Activated CD4-positive, alpha-beta memory T cell treated with anti-CD3 and anti-CD28 coated beads, Interleukin-2, amount 10 ng/mL, durations not matched to agents 7 days and 5 days (primary cell): ENCODE results near the gene AZGP1. TPM values are rescaled to one million over a fixed set of nuclear protein-coding genes. Genes with fewer than 3 reads are reported as not detected.

Experiments used
- CTCF ChIA-PET: fragments of 350-600 bp; sonication (Branson Sonifier 250); formaldehyde crosslinking; loops from one replicate; lab custom pipeline; 2021; ENCODE audit warnings: antibody characterized with exemption, inconsistent platforms; lab: Charles Lee
- POLR2A ChIA-PET: fragments of 350-600 bp; sonication (Branson Sonifier 250); formaldehyde crosslinking; loops from one replicate; lab custom pipeline; 2021; ENCODE audit warnings: antibody characterized with exemption; lab: Charles Lee
- DNase-seq: peaks from one replicate; pipeline ENCODE4 v3.0.0-alpha.2; 2020
- H3K27ac Mint-ChIP-seq: one replicate; pipeline ENCODE4 v1.8.0; 2021; ENCODE audit warnings: mild to moderate bottlenecking, mixed read lengths
- H3K27me3 Mint-ChIP-seq: one replicate; pipeline ENCODE4 v1.8.0; 2021; ENCODE audit warnings: mixed read lengths
- H3K36me3 Mint-ChIP-seq: one replicate; pipeline ENCODE4 v1.8.0; 2021; ENCODE audit warnings: low read depth, mixed read lengths
- H3K4me1 Mint-ChIP-seq: one replicate; pipeline ENCODE4 v1.8.0; 2021; ENCODE audit warnings: mixed read lengths
- H3K4me3 Mint-ChIP-seq: one replicate; pipeline ENCODE4 v1.8.0; 2021; ENCODE audit warnings: mild to moderate bottlenecking, mixed read lengths
- H3K9me3 Mint-ChIP-seq: one replicate; pipeline ENCODE4 v1.8.0; 2021; ENCODE audit warnings: mixed read lengths
- total RNA-seq, 2 experiments: library from RNA; stranded (reverse); gene quantifications; one replicate each; pipeline ENCODE4 v1.2.3, GENCODE V29; 2021

AZGP1 gene
- not detected for total RNA-seq

DNA sequence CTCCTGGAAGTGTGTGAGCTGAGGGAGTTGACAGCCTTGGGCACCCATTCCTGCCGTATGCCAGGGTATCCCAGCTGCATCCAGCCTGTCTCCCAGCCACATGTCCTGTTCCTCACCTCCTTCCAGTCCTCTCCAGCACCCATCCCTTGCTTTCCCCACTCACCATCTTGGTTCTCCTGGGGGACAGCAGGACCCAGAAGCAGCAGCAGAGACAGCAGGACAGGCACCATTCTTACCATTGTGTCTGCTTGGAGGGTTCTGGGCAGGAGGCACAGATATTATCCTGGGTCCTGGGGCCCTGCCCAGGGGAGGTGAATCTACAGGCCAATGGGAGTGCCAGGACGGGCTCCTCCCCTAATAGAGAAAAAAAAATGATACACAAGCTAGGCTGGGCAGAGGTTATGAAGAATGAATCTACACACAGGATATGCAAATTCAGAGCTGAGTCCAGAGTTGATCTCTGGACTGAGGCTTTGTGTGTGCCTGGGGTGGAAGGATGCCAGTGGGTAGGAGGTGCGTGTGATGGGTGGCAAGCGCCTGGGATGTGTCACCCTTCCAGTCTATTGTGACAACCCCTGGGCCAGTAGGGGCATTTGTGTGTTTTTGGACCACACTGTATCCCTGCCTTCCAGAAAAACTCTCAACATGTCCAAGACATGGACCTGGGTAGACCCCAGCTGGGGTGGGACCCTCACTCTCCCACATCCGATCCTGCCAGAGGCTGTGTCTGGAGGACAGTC is at the start of gene AZGP1:
AZGP1 (minus strand) TSS at position 250 of the 740 bp plus-strand sequence; CDS start at position 239, 11 bp downstream.
- ChIA-PET POLR2A (interaction anchor here (0.6 kb wide), 1 partner anchor 470 kb away, joined by 4 read pairs; no protein-coding TSS in a partner anchor), CTCF (interaction anchor here (0.6 to 1.0 kb wide), 3 partner anchors 14 to 1314 kb away, joined by 3 to 6 read pairs (median 4); no protein-coding TSS in a partner anchor)
- H3K4me1 Mint-ChIP-seq: no peaks in the 10 kb centered on the region

GRCh38 chr7:100024020-100024619 is 48.3 kb upstream of the AZGP1 start:
- Mint-ChIP-seq H3K4me1 (peaks cover 29% of the 10 kb centered on the region), H3K27me3 (no peaks in the 10 kb centered on the region), H3K9me3 (no peaks in the 10 kb centered on the region), H3K27ac (no peak overlapping the region), H3K4me3 (no peak overlapping the region), H3K36me3 (peaks cover 61% of the 10 kb centered on the region)
- CTCF ChIA-PET: no interaction called here
- POLR2A ChIA-PET: interaction anchor here (1.3 kb wide), 1 partner anchor 8 kb away, joined by 11 read pairs; the partner anchor contains the start of gene ZKSCAN1
- DNase-seq: no peak

More for the DNA sequence above, at the start of gene AZGP1:
- peaks cover 16% of the 10 kb centered on the region for H3K27me3 Mint-ChIP-seq
- no peak within 1 kb of the TSS for H3K4me3 Mint-ChIP-seq
- no peak within 1 kb of the TSS for H3K27ac Mint-ChIP-seq
- H3K9me3 Mint-ChIP-seq: no peaks in the 10 kb centered on the region
- no peaks in the 10 kb centered on the region for H3K36me3 Mint-ChIP-seq
- DNase-seq: no peak

DNA sequence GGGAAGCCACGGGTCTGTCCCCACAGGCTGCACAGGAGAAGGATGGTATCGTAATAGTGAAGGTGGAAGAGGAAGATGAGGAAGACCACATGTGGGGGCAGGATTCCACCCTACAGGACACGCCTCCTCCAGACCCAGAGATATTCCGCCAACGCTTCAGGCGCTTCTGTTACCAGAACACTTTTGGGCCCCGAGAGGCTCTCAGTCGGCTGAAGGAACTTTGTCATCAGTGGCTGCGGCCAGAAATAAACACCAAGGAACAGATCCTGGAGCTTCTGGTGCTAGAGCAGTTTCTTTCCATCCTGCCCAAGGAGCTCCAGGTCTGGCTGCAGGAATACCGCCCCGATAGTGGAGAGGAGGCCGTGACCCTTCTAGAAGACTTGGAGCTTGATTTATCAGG is 47.7 kb upstream of the AZGP1 start:
- CTCF ChIA-PET: no interaction called here
- Mint-ChIP-seq H3K36me3 (peaks cover 60% of the 10 kb centered on the region), H3K27ac (no peak overlapping the region), H3K4me1 (peaks cover 34% of the 10 kb centered on the region), H3K4me3 (no peak overlapping the region), H3K9me3 (no peaks in the 10 kb centered on the region), H3K27me3 (no peaks in the 10 kb centered on the region)
- DNase-seq: no peak
- POLR2A ChIA-PET: no interaction called here

DNA sequence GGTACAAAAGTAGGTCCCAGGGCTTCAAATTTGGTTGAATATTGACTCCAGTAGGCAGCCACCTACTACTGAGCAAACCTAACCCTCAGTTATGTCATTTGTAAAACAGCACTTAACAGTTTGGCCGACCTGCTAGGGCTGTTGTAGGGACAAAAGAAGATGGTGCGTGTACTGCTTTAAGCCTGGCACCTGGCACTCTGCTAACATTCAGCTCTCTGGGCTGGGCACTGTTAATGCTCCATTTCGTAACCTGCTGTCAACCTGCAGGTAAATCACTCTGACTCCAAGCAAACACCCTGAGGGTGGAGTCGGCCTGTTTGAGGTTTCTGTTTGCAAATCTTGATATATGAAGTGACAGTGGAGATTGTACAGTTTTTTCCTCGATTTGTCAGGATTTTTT is 46.8 kb upstream of the AZGP1 start:
- H3K9me3 Mint-ChIP-seq: no peaks in the 10 kb centered on the region
- no peaks in the 10 kb centered on the region for H3K27me3 Mint-ChIP-seq
- peaks cover 40% of the 10 kb centered on the region for H3K4me1 Mint-ChIP-seq
- DNase-seq: no peak
- POLR2A ChIA-PET: interaction anchor here (1.2 kb wide), 1 partner anchor 65 kb away, joined by 3 read pairs; no protein-coding TSS in a partner anchor
- H3K27ac Mint-ChIP-seq: no peak overlapping the region
- peaks cover 56% of the 10 kb centered on the region for H3K36me3 Mint-ChIP-seq
- H3K4me3 Mint-ChIP-seq: no peak overlapping the region
- CTCF ChIA-PET: interaction anchor here (1.0 to 1.9 kb wide), 2 partner anchors 31 to 32 kb away, joined by 5 read pairs; no protein-coding TSS in a partner anchor

GRCh38 chr7:100021297-100021696 is 45.5 kb upstream of the AZGP1 start:
- ChIA-PET POLR2A (interaction anchor here (1.2 to 1.8 kb wide), 2 partner anchors 67 to 80 kb away, joined by 3 to 11 read pairs; partner anchors contain the start of genes AP4M1 and MCM7), CTCF (interaction anchor here (0.6 to 1.9 kb wide), 5 partner anchors 26 to 578 kb away, joined by 3 to 8 read pairs (median 3); no protein-coding TSS in a partner anchor)
- Mint-ChIP-seq H3K27me3 (no peaks in the 10 kb centered on the region), H3K4me3 (no peak overlapping the region), H3K36me3 (peaks cover 55% of the 10 kb centered on the region), H3K27ac (no peak overlapping the region), H3K9me3 (no peaks in the 10 kb centered on the region), H3K4me1 (peaks cover 51% of the 10 kb centered on the region)
- no peak for DNase-seq

DNA sequence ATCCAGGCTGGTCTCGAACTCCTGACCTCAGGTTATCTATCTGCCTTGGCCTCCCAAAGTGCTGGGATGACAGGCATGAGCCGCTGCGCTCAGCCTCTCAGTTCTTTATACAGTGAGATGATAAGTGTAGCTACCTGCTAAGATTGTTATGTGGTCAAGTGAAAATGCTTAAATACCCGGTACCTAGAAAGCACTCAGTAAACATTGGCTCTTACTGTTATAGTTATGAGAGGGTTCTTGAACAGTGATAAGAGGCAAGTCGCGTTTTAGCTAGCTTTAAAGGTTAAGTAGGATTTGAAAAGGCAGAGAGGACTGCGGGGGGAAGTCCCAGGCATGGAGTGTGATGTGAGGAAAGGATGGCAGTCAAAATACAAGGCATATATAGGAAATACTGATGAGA is 44.1 kb upstream of the AZGP1 start:
- Mint-ChIP-seq H3K27me3 (no peaks in the 10 kb centered on the region), H3K9me3 (no peaks in the 10 kb centered on the region), H3K27ac (no peak overlapping the region), H3K4me1 (peaks cover 47% of the 10 kb centered on the region), H3K4me3 (no peak overlapping the region), H3K36me3 (peaks cover 47% of the 10 kb centered on the region)
- DNase-seq: no peak
- CTCF ChIA-PET: interaction anchor here (1.1 kb wide), 1 partner anchor 62 kb away, joined by 4 read pairs; no protein-coding TSS in a partner anchor
- POLR2A ChIA-PET: interaction anchor here (1.1 kb wide), 1 partner anchor 34 kb away, joined by 3 read pairs; no protein-coding TSS in a partner anchor

DNA sequence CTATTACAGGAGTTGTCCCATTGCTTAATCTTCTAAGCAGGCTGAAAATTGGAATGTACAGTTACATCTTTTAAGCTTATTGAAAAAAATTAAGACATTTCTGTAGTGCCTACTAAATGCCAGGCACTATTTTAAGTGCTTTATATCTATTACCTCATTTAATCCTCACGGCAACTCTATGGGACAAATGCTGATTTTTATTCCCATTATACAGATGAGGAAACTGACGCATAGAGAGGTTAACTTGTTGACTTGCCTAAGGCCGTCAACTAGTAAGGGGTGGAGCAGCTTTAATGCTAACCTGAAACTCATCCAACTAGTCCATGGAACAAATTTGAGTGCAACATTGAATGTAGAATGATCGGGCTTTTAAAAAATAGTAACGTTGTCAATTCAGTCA is 42.0 kb upstream of the AZGP1 start:
- DNase-seq: no peak
- no peaks in the 10 kb centered on the region for H3K9me3 Mint-ChIP-seq
- H3K27ac Mint-ChIP-seq: no peak overlapping the region
- POLR2A ChIA-PET: interaction anchor here (1.6 kb wide), 1 partner anchor 99 kb away, joined by 4 read pairs; the partner anchor contains the start of gene TRIM4
- H3K4me1 Mint-ChIP-seq: peaks cover 54% of the 10 kb centered on the region
- peaks cover 30% of the 10 kb centered on the region for H3K36me3 Mint-ChIP-seq
- CTCF ChIA-PET: interaction anchor here (1.5 to 2.0 kb wide), 3 partner anchors 23 to 84 kb away, joined by 3 to 13 read pairs (median 6); partner anchors contain the start of gene AP4M1
- no peaks in the 10 kb centered on the region for H3K27me3 Mint-ChIP-seq
- H3K4me3 Mint-ChIP-seq: no peak overlapping the region

GRCh38 chr7:100017300-100017699 is 41.5 kb upstream of the AZGP1 start:
- H3K27me3 Mint-ChIP-seq: no peaks in the 10 kb centered on the region
- peak overlapping the region; percentile 13 for H3K4me3 Mint-ChIP-seq
- H3K27ac Mint-ChIP-seq: no peak overlapping the region
- peaks cover 25% of the 10 kb centered on the region for H3K36me3 Mint-ChIP-seq
- no peak for DNase-seq
- H3K4me1 Mint-ChIP-seq: peaks cover 54% of the 10 kb centered on the region
- ChIA-PET CTCF (interaction anchor here (0.6 to 2.0 kb wide), 6 partner anchors 23 to 114 kb away, joined by 3 to 13 read pairs (median 3); partner anchors contain the start of gene AP4M1), POLR2A (interaction anchor here (1.3 to 3.1 kb wide), 3 partner anchors 21 to 111 kb away, joined by 4 to 30 read pairs (median 4); partner anchors contain the start of gene TRIM4)
- no peaks in the 10 kb centered on the region for H3K9me3 Mint-ChIP-seq

DNA sequence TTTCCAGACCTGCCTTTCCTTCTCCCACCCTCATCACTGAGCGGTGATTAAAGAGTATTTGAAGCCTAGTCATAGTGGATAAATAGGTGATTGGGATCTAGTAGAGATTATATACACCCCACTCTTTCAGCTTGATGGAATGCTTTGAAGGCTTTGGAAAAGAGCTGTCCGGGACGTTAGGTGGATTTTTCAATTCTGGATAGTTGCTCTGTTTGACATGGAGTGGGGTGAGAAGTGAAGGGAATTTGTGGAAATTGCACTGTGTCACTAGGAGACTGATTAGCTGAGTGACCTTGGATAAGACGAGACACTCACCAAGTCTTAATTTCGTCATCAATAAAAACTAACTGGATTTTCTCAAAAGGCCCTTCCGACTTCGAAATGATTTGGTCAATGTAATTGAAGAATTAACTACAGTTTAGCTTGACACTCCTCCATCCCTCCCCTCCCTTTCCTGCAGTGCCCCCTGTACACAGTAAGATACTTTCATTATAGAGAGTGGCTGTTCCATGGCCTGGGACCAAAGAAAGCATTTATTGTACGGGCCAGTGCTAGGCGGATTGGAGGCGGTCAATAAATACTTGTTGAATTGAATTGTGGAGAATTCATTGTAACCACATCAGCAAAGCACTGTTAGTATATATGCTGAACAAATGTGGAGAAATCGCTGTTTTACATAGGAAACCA is 40.5 kb upstream of the AZGP1 start:
- peaks cover 18% of the 10 kb centered on the region for H3K36me3 Mint-ChIP-seq
- no peaks in the 10 kb centered on the region for H3K27me3 Mint-ChIP-seq
- peaks cover 52% of the 10 kb centered on the region for H3K4me1 Mint-ChIP-seq
- H3K4me3 Mint-ChIP-seq: peak overlapping the region; percentile 95
- H3K27ac Mint-ChIP-seq: peak overlapping the region; percentile 95
- DNase-seq: no peak
- CTCF ChIA-PET: interaction anchor here (0.7 to 2.5 kb wide), 9 partner anchors 10 to 115 kb away, joined by 3 to 13 read pairs (median 3); partner anchors contain the start of genes AP4M1 and TRIM4
- POLR2A ChIA-PET: interaction anchor here (0.7 to 3.1 kb wide), 16 partner anchors 8 to 458 kb away, joined by 3 to 30 read pairs (median 6); partner anchors contain the start of genes AP4M1, LAMTOR4, MCM7 and ZNF3
- H3K9me3 Mint-ChIP-seq: no peaks in the 10 kb centered on the region

DNA sequence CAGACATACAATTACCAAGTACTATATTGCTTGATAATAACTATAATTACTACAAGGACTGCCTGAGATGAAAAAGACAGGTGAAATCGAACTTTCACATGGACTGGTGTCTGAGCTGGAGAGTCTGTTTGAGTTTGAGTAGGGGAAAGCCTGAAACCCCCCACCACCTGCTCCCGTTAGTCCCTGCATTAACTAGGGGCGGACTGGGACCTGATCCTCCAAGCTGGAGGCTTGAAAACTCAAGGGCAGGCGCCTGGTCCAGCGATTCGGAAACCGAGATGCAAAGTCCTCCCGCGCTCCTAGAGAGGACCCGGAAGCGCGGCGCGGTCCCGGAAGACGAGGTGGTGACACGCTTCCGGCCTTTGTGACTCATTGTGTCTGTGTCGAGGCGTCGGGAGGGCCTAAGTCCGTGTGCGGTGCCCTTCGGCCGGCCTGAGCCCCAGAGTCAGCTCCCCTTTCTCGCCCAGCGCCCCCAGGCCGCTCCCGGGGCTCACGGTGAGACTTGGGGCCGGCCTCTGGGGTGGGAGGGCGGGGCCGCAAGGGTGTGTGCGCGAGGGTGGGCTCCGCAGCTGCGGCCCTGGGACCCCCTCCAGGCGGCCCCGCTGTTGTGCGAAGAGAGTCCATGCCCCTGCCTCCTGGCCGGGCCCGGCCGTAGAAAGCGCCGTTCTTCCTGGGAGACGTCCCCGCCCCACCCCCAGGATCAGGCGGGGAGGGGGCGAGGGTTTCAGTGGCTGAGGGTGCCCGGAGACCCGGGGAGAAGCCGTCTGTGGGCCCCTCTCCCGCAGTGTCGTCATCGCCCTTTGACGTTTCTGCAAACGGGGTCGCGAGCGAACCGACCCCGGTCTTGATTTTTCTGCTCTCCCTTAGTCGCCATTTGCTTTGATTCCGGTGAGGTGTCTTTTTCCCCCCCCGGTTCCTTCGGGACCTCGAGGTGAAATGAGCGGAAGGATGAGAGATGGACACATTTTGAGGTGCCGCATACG is 39.7 kb upstream of the AZGP1 start, which contains the start of gene ZKSCAN1:
ZKSCAN1 (plus strand) TSS at position 365 of the 983 bp plus-strand sequence. CDS start 7,911 bp downstream, outside the sequence.
- ChIA-PET POLR2A (interaction anchor here (0.5 to 3.1 kb wide), 34 partner anchors 9 to 860 kb away, joined by 3 to 30 read pairs (median 4); partner anchors contain the start of genes COPS6, GPC2, LAMTOR4 and MCM7), CTCF (interaction anchor here (0.5 to 2.5 kb wide), 14 partner anchors 11 to 116 kb away, joined by 3 to 9 read pairs (median 4); partner anchors contain the start of genes AP4M1 and TRIM4)
- Mint-ChIP-seq H3K4me3 (peak within 1 kb of the TSS; percentile 95), H3K36me3 (peaks cover 17% of the 10 kb centered on the region), H3K27me3 (no peaks in the 10 kb centered on the region), H3K27ac (peak within 1 kb of the TSS; percentile 95), H3K4me1 (peaks cover 49% of the 10 kb centered on the region), H3K9me3 (no peaks in the 10 kb centered on the region)
- DNase-seq: peak; percentile 88

DNA sequence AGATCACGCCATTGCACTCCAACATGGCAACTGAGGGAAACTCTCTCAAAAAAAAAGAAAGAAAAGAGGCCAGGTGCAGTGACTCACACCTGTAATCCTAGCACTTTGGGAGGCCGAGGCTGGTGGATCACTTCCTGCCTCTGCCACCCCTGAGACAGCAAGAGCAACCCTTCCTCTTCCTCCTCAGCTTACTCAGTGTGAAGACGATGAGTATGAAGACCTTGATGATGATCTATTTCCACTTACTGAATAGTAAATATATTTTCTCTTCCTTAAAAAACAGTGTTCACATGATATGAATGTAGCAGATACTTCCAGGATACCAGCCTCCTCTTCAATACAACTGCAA is 37.5 kb upstream of the AZGP1 start:
- Mint-ChIP-seq H3K27ac (peak overlapping the region; percentile 48), H3K9me3 (no peaks in the 10 kb centered on the region), H3K4me3 (no peak overlapping the region), H3K4me1 (peaks cover 38% of the 10 kb centered on the region), H3K36me3 (peaks cover 8% of the 10 kb centered on the region), H3K27me3 (no peaks in the 10 kb centered on the region)
- ChIA-PET POLR2A (interaction anchor here (1.3 to 1.9 kb wide), 3 partner anchors 15 to 94 kb away, joined by 3 to 14 read pairs (median 3); partner anchors contain the start of gene TRIM4), CTCF (interaction anchor here (0.6 kb wide), 1 partner anchor 40 kb away, joined by 3 read pairs; no protein-coding TSS in a partner anchor)
- peak; percentile 34 for DNase-seq
